IPS DF 6.9 (cell line): ENCODE data around the gene CCDC117.
"Not testable (repeated sequence)": the region's sequence is repeated elsewhere in the genome, so short reads cannot be mapped to it uniquely, and the experiment has no call there.

Source experiments
- DNase-seq: peaks from one replicate; pipeline ENCODE4 v3.0.0-alpha.2; 2013; ENCODE audit warnings: low read depth, low spot score
- H3K27ac ChIP-seq: one replicate; pipeline ENCODE4 v1.5.1; 2013; ENCODE audit warnings: low read length, control low read depth
- H3K27me3 ChIP-seq: 2 replicates; pipeline ENCODE4 v1.6.1; 2013; ENCODE audit warnings: mild to moderate bottlenecking, low read length; ENCODE audit not compliant: control insufficient read depth, insufficient read depth
- H3K36me3 ChIP-seq: 2 replicates; pipeline ENCODE4 v1.6.1; 2013; ENCODE audit warnings: low read length; ENCODE audit not compliant: control insufficient read depth, insufficient read depth
- H3K4me1 ChIP-seq: 2 replicates; pipeline ENCODE4 v1.6.1; 2013; ENCODE audit warnings: low read length; ENCODE audit not compliant: control insufficient read depth, insufficient read depth
- H3K4me3 ChIP-seq: 2 replicates; pipeline ENCODE4 v1.5.1; 2013; ENCODE audit warnings: mild to moderate bottlenecking, low read length
- H3K9me3 ChIP-seq: 2 replicates; pipeline ENCODE4 v1.6.1; 2013; ENCODE audit warnings: low read length, inconsistent platforms; ENCODE audit not compliant: control insufficient read depth, insufficient read depth
- WGBS: extraction: QIAGEN DNeasy Blood & Tissue Kit; methylation state at CpG from one replicate; pipeline ENCODE4 v1.1.7; 2013; ENCODE audit warnings: mixed read lengths, missing lambda C conversion rate; ENCODE audit not compliant: insufficient read length, insufficient coverage; 5-methylcytosine and 5-hydroxymethylcytosine counted together

The CCDC117 gene

DNA sequence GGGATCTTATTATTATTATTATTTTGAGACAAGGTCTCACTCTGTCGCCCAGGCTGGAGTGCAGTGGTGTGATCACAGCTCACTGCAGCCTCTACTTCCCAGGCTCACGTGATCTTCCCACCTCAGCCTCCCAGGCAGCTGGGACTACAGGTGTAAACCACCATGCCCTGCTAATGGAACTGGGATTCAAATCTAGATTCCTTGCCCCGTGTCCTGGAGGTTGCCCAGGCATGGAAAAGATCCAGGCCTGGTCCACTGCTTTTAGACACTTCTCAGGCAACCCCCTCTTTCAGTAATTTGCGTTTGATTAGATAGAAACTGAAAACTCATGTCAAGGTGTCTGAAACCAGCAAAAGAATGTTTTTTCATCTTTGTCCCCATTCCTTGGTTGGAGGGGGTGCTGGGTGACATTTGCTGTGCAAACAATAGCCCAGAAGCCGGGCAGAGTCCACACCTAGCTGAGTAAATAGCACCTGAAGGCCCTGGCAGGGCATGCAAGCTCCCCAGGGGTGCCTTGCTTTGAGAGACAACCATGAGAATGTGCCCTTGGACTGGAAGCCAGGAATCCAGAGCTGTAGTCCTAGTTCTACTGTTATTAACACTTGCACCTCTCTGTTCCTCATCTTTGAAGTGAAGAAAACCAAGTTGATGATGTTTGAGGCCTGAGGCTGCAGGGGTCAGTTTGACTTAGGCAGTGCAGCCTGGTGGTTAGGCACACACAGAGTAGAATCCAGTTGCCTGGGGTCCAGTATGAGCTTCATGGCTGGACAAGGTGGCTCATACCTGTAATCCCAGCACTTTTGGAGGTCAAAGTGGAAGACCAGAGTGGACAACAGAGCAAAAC, 47.0 kb downstream of the CCDC117 start:
- Histone ChIP-seq H3K27ac (no peak overlapping the region), H3K9me3 (no peaks in the 10 kb centered on the region), H3K4me1 (no peaks in the 10 kb centered on the region), H3K27me3 (no peaks in the 10 kb centered on the region), H3K36me3 (no peaks in the 10 kb centered on the region), H3K4me3 (no peak overlapping the region)
- DNase-seq: no peak
- WGBS: no CpG with 5 or more reads among the region's 5 CpGs

DNA sequence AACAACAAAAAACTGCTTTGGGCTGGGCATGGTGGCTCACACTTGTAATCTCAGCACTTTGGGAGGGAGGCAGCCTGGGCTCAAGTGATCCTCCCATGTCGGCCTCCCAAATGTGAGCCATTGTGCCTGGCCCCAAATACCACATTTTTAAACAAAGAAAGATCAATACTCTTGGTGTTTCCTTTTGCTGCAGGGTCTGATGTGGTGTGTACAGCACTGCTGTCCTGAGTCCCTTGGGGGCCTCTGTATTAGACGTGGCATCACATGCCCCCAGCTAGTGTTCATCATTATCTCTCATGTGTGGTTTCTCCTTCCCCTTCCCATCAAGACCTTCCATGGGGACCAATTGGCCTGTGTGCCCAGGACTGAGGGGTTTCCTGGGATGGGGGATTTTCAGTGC, 48.4 kb downstream of the CCDC117 start:
- Histone ChIP-seq H3K27ac (no peak overlapping the region), H3K27me3 (no peaks in the 10 kb centered on the region), H3K4me1 (no peaks in the 10 kb centered on the region), H3K4me3 (no peak overlapping the region), H3K9me3 (no peaks in the 10 kb centered on the region), H3K36me3 (no peaks in the 10 kb centered on the region)
- no peak for DNase-seq
- WGBS: no CpG with 5 or more reads among the region's 2 CpGs

DNA sequence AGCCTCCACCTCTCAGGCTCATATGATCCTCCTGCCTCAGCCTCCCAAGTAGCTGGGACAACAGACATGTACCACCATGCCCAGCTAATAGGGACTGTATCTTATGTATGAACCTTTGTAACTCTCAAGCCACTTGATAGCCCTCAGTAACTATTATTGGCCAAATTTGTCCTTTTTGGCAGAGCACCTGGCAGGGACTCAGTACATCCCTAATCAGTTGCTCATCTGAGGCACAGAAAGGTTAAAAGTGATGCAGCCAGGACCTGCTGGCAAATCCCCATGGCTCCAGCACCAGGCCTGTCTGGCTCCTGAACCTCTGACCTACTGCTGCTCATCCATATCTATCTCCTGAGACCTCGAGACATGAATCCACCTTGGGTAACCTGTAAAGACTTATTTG, 49.0 kb downstream of the CCDC117 start:
- H3K9me3 ChIP-seq: no peaks in the 10 kb centered on the region
- H3K4me3 ChIP-seq: no peak overlapping the region
- WGBS: no CpG with 5 or more reads among the region's 1 CpG
- no peak for DNase-seq
- H3K4me1 ChIP-seq: no peaks in the 10 kb centered on the region
- no peak overlapping the region for H3K27ac ChIP-seq
- no peaks in the 10 kb centered on the region for H3K36me3 ChIP-seq
- H3K27me3 ChIP-seq: no peaks in the 10 kb centered on the region

DNA sequence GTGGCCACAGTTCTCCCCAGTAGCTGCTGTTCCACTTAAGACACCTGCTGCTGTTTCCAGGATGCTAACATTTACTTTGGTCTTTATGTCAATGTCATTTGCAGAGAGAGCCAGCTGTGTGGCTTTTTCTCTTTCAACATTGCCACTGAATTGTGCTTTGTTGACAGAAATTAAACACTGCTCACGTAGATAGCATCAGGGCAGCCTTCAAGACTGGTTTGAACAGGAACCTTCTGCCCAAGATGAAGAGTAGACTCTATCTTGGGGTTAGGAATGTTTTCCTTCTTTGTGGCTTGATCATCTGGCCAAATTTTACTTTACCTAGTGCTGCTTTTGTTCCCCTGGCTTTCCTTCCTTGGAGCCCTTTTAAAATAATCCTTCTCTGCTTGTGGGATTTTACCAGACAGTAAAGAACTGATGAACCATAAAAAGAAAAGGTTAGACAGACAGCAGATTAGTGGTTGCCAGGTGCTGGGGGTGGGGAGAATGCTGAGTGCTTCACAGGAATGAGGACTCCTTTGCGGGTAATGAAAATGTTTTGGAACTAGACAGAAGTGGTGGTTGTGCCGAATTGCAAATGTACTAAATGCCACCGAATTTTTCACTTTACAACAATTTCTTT, 50.5 kb downstream of the CCDC117 start:
- no peak overlapping the region for H3K4me3 ChIP-seq
- WGBS: no CpG with 5 or more reads among the region's 4 CpGs
- no peaks in the 10 kb centered on the region for H3K36me3 ChIP-seq
- H3K4me1 ChIP-seq: no peaks in the 10 kb centered on the region
- H3K9me3 ChIP-seq: no peaks in the 10 kb centered on the region
- DNase-seq: no peak
- H3K27me3 ChIP-seq: no peaks in the 10 kb centered on the region
- H3K27ac ChIP-seq: no peak overlapping the region

DNA sequence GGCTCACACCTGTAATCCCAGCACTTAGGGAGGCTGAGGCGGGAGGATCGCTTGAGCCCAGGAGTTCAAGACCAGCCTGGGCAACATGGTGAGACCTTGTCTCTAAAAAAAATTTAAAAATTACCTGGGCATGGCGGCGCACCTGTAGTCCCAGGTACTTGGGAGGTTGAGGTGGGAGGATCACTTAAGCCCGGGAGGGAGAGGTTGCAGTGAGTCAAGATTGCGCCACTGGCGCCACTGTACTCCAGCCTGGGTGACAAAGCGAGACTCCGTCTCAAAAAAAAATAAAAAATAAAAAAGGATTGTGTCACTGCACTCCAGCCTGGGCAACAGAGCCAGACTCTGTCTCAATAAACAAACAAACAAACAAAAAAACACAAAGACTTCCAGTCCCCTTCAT, 52.0 kb downstream of the CCDC117 start:
- not testable (repeated sequence) for H3K27ac ChIP-seq, H3K27me3 ChIP-seq, H3K4me3 ChIP-seq, DNase-seq, H3K36me3 ChIP-seq, H3K4me1 ChIP-seq, H3K9me3 ChIP-seq
- WGBS: no CpG with 5 or more reads among the region's 9 CpGs

DNA sequence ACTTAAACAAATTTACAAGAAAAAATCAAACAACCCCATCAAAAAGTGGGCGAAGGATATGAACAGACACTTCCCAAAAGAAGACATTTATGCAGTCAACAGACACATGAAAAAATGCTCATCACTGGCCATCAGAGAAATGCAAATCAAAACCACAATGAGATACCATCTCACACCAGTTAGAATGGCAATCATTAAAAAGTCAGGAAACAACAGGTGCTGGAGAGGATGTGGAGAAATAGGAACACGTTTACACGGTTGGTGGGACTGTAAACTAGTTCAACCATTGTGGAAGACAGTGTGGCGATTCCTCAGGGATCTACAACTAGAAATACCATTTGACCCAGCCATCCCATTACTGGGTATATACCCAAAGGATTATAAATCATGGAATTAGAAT, 53.9 kb downstream of the CCDC117 start:
- H3K4me1 ChIP-seq, DNase-seq, H3K36me3 ChIP-seq, H3K27ac ChIP-seq, H3K4me3 ChIP-seq, H3K27me3 ChIP-seq, H3K9me3 ChIP-seq: not testable (repeated sequence)
- no CpG with 5 or more reads among the region's 4 CpGs for WGBS

DNA sequence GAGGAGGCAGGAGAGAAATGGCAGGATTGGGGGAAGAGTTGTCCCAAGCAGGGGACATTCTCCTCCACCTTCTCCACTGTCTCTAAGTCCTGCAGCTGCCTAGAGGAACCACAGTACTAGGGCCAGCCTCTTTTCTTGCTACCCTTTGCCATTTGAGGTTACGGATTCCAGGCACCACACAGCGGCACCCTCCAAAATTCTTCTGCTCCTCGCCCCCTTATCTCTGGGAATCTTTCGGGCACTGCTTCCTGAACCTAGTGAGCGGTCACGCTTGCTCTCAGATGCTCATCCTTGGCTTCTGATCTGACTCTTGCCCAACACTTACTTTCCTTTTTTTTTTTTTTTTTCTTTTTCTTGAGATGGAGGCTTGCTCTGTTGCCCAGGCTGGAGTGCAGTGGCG, 54.4 kb downstream of the CCDC117 start:
- no peak overlapping the region for H3K27ac ChIP-seq

DNA sequence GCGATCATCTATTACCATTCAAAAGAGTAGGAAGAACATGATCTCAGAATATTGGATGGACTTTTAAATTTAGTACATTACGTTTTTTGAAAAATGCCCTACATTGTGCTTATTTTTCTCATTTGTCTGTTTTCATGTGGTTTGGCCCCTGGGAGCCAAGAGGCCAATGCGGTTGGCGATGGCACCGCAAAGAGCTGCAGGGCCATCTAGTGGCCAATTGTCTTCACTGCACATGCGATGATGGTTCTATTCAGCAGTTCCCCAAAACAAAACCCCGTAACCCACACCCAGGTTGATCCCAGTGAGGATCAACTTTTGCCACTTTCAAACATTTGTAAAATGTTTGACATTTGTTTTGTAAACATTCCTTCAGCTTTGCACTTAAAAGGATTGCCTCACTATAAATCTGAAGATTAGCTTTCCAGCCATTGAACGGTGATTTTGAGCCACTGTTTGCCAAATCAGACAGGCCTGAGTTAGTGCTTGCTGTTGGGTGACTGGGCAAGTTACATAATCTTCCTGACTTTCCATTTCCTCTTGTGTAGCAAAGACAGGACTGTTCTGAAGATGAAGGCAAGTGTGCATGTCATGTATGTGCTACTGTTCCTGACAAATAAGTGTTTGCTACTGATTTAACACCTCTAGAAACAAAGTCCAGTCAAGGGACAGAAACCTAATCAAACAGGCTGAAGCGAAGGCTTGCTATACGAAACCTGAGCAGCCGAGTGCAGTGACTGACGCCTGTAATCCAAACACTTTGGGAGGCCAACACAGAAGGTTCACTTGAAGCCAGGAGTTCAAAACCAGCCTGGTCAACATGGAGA, 57.1 kb downstream of the CCDC117 start:
- Histone ChIP-seq H3K4me3 (no peak overlapping the region), H3K27me3 (no peaks in the 10 kb centered on the region), H3K4me1 (no peaks in the 10 kb centered on the region), H3K9me3 (no peaks in the 10 kb centered on the region), H3K27ac (no peak overlapping the region), H3K36me3 (no peaks in the 10 kb centered on the region)
- DNase-seq: peak; percentile 68
- WGBS: no CpG with 5 or more reads among the region's 12 CpGs

More for the DNA sequence above, 54.4 kb downstream of the CCDC117 start:
- no peaks in the 10 kb centered on the region for H3K9me3 ChIP-seq
- H3K36me3 ChIP-seq: no peaks in the 10 kb centered on the region
- WGBS: no CpG with 5 or more reads among the region's 7 CpGs
- no peaks in the 10 kb centered on the region for H3K4me1 ChIP-seq
- H3K27me3 ChIP-seq: no peaks in the 10 kb centered on the region
- H3K4me3 ChIP-seq: no peak overlapping the region
- DNase-seq: no peak

DNA sequence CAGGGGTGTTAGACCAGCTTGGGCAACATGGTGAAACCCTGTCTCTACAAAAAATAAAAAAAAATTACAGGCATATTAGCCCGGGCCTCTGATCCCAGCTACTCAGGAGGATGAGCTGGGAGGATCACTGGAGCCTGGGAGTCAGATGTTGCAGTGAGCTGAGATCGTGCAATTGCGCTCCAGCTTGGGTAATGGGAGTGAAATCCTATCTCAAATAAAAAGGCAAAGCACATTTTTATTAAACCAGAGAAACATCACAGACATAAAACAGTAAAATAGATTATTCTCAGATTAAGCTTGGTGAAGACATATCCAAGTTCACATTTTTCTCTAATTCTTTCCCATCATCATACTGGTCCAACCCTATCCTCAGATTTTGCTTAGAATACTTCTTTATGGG, 57.9 kb downstream of the CCDC117 start:
- H3K4me3 ChIP-seq: no peak overlapping the region
- H3K27me3 ChIP-seq: no peaks in the 10 kb centered on the region
- no peak overlapping the region for H3K27ac ChIP-seq
- H3K9me3 ChIP-seq: no peaks in the 10 kb centered on the region
- no CpG with 5 or more reads among the region's 3 CpGs for WGBS
- H3K36me3 ChIP-seq: no peaks in the 10 kb centered on the region
- DNase-seq: no peak
- no peaks in the 10 kb centered on the region for H3K4me1 ChIP-seq

DNA sequence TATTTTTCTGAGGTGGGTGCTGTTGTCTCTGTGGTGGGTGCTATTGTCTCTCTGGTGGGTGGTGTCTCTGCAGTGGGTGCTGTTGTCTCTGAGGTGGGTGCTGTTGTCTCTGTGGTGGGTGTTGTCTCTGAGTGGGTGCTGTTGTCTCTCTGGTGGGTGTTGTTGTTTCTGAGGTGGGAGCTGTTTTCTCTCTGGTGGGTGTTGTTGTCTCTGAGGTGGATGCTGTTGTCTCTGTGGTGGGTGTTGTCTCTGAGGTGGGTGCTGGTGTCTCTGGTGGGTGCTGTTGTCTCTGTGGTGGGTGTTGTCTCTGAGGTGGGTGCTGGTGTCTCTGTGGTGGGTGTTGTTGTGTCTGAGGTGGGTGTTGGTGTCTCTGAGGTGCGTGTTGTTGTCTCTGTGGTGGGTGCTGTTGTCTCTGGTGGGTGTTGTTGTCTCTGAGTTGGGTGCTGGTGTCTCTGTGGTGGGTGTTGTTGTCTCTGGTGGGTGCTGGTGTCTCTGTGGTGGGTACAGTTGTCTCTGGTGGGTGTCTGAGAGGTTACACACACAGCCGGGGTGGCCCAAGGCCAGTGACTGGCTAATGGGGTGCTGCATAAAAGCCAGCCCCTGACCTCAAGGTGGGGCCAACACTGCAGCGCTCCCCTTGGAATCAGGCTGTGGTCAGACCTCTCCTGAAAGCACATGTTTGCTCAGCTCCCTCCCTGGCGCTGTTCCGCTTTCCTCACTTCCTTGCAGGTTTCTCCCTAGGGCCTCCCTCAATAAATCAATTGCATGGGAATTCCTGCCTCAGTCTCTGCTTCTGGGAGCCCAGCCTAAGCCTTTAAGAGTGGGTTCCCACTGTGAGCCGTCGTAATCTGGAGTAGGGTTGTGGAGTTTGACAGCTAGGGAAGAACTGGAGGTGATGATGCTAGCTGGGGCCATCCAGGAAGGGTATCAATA, 58.9 kb downstream of the CCDC117 start:
- no peak for DNase-seq
- WGBS: no CpG with 5 or more reads among the region's 7 CpGs
- H3K27ac ChIP-seq: no peak overlapping the region
- H3K9me3 ChIP-seq: no peaks in the 10 kb centered on the region
- no peaks in the 10 kb centered on the region for H3K4me1 ChIP-seq
- H3K27me3 ChIP-seq: no peaks in the 10 kb centered on the region
- no peak overlapping the region for H3K4me3 ChIP-seq
- no peaks in the 10 kb centered on the region for H3K36me3 ChIP-seq
